ENCODE measurements around the gene WDFY3. TPM values are rescaled to one million over a fixed set of nuclear protein-coding genes. Genes with fewer than 3 reads are reported as not detected.
"Not testable (repeated sequence)": the region's sequence is repeated elsewhere in the genome, so short reads cannot be mapped to it uniquely, and the experiment has no call there.

Gene WDFY3
- total RNA-seq, 1 experiment from 2014 or later: 39.9 TPM

GRCh38 chr4:84808332-84808731 lies 158.2 kb downstream of the WDFY3 start:
- no peaks in the 10 kb centered on the region for H4K20me1 ChIP-seq (ENCODE audit: insufficient read depth)
- H3K27me3 ChIP-seq (ENCODE audit: insufficient read depth, low read length): no peaks in the 10 kb centered on the region
- no peak for TF ChIP-seq ZFX (IDR thresholded peaks at IDR 0.05)
- no peak for ATAC-seq
- ChIA-PET CTCF (no interaction called here), POLR2A (no interaction called here), RAD21 (ENCODE audit: low non-redundant PET in 1 of 2, low total read pairs in 2 of 2, uncharacterized antibody in 2 of 2, unreplicated experiment in 2 of 2) (no interaction called here)
- no peak for DNase-seq (ENCODE audit: low read depth, low spot score)
- no peaks in the 10 kb centered on the region for H3K9me2 ChIP-seq (ENCODE audit: insufficient read depth)
- no peak overlapping the region for H2AFZ ChIP-seq (ENCODE audit: low read depth, low read length, poor library complexity, severe bottlenecking)
- no peaks in the 10 kb centered on the region for H3K36me3 ChIP-seq (ENCODE audit: control insufficient read depth in 1 of 2, insufficient read depth in 2 of 2, low read length in 2 of 2)
- no TSS peak for BruUV-seq (replicated peaks)
- H3K79me2 ChIP-seq (ENCODE audit: insufficient read depth, low read length): no peaks in the 10 kb centered on the region
- intact Hi-C loops (cut with micrococcal nuclease): no loop called here
- H3K4me1 ChIP-seq (ENCODE audit: control insufficient read depth in 1 of 2, insufficient read depth in 2 of 2, low read length in 2 of 2): no peaks in the 10 kb centered on the region
- no peak overlapping the region for H3K4me3 ChIP-seq (replicated peaks in 1 of 2; ENCODE audit: low read depth in 1 of 2, low read length in 2 of 2)
- no peak overlapping the region for H3K4me2 ChIP-seq (ENCODE audit: low read length)
- H3K9ac ChIP-seq (ENCODE audit: low read length): no peak overlapping the region
- H3K9me3 ChIP-seq (ENCODE audit: control insufficient read depth in 1 of 2, insufficient read depth in 1 of 2, low read depth in 1 of 2, low read length in 2 of 2): no peaks in the 10 kb centered on the region
- H3K27ac ChIP-seq (ENCODE audit: low read depth, low read length): no peak overlapping the region

DNA sequence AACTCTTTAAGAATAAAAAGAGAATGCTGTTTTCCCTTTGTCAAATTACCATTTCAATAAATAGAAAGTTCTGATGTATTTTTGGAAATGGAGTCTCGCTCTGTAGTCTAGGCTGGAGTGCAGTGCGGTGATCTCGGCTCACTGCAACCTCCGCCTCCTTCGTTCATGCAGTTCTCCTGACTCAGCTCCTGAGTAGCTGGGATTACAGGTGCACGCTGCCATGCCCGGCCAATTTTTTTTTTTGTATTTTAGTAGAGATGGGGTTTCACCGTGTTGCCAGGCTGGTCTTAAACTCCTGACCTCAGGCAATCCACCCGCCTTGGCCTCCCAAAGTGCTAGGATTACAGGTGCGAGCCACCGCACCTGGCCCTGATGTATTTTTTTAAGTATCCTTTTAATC lies 159.9 kb downstream of the WDFY3 start:
- H3K9ac ChIP-seq (ENCODE audit: low read length); intact Hi-C loops (cut with micrococcal nuclease); CTCF ChIA-PET; H3K79me2 ChIP-seq (ENCODE audit: insufficient read depth, low read length); H3K4me2 ChIP-seq (ENCODE audit: low read length); H2AFZ ChIP-seq (ENCODE audit: low read depth, low read length, poor library complexity, severe bottlenecking); H4K20me1 ChIP-seq (ENCODE audit: insufficient read depth); H3K36me3 ChIP-seq (ENCODE audit: control insufficient read depth in 1 of 2, insufficient read depth in 2 of 2, low read length in 2 of 2); H3K27me3 ChIP-seq (ENCODE audit: insufficient read depth, low read length); H3K4me1 ChIP-seq (ENCODE audit: control insufficient read depth in 1 of 2, insufficient read depth in 2 of 2, low read length in 2 of 2); BruUV-seq (replicated peaks); DNase-seq (ENCODE audit: low read depth, low spot score); H3K4me3 ChIP-seq (replicated peaks in 1 of 2; ENCODE audit: low read depth in 1 of 2, low read length in 2 of 2); H3K9me3 ChIP-seq (ENCODE audit: control insufficient read depth in 1 of 2, insufficient read depth in 1 of 2, low read depth in 1 of 2, low read length in 2 of 2); RAD21 ChIA-PET (ENCODE audit: low non-redundant PET in 1 of 2, low total read pairs in 2 of 2, uncharacterized antibody in 2 of 2, unreplicated experiment in 2 of 2); ATAC-seq; H3K9me2 ChIP-seq (ENCODE audit: insufficient read depth); POLR2A ChIA-PET; H3K27ac ChIP-seq (ENCODE audit: low read depth, low read length): not testable (repeated sequence)

- ChIA-PET CTCF (no interaction called here), RAD21 (ENCODE audit: low non-redundant PET in 1 of 2, low total read pairs in 2 of 2, uncharacterized antibody in 2 of 2, unreplicated experiment in 2 of 2) (no interaction called here), POLR2A (no interaction called here)
- H3K4me2 ChIP-seq (ENCODE audit: low read length): no peak overlapping the region
- DNase-seq (ENCODE audit: low read depth, low spot score): no peak
- no peaks in the 10 kb centered on the region for H3K27me3 ChIP-seq (ENCODE audit: insufficient read depth, low read length)
- no peak overlapping the region for H3K9ac ChIP-seq (ENCODE audit: low read length)
- BruUV-seq (replicated peaks): no TSS peak
- H3K36me3 ChIP-seq (ENCODE audit: control insufficient read depth in 1 of 2, insufficient read depth in 2 of 2, low read length in 2 of 2): peaks cover 0 to 6% of the 10 kb centered on the region in 2 experiments; a peak in 1 of 4 replicates
- H3K9me3 ChIP-seq (ENCODE audit: control insufficient read depth in 1 of 2, insufficient read depth in 1 of 2, low read depth in 1 of 2, low read length in 2 of 2): no peaks in the 10 kb centered on the region
- H2AFZ ChIP-seq (ENCODE audit: low read depth, low read length, poor library complexity, severe bottlenecking): no peak overlapping the region
- H4K20me1 ChIP-seq (ENCODE audit: insufficient read depth): no peaks in the 10 kb centered on the region
- intact Hi-C loops (cut with micrococcal nuclease): no loop called here
- H3K79me2 ChIP-seq (ENCODE audit: insufficient read depth, low read length): no peaks in the 10 kb centered on the region
- H3K4me1 ChIP-seq (ENCODE audit: control insufficient read depth in 1 of 2, insufficient read depth in 2 of 2, low read length in 2 of 2): no peaks in the 10 kb centered on the region
- H3K27ac ChIP-seq (ENCODE audit: low read depth, low read length): no peak overlapping the region
- no peak for ATAC-seq
- no peak overlapping the region for H3K4me3 ChIP-seq (replicated peaks in 1 of 2; ENCODE audit: low read depth in 1 of 2, low read length in 2 of 2)
- H3K9me2 ChIP-seq (ENCODE audit: insufficient read depth): no peaks in the 10 kb centered on the region
- no peak for TF ChIP-seq EGR1 (IDR thresholded peaks at IDR 0.05; ENCODE audit: low read depth)
- TF ChIP-seq ZBTB33 (IDR thresholded peaks at IDR 0.05; ENCODE audit: extremely low read depth, insufficient replicate concordance, low read length): no peak
- no peak for TF ChIP-seq EZH2 (IDR thresholded peaks at IDR 0.05)
- no peak for TF ChIP-seq EZH2phosphoT487 (IDR thresholded peaks at IDR 0.05; ENCODE audit: borderline replicate concordance)
- TF ChIP-seq, protein P1, sequence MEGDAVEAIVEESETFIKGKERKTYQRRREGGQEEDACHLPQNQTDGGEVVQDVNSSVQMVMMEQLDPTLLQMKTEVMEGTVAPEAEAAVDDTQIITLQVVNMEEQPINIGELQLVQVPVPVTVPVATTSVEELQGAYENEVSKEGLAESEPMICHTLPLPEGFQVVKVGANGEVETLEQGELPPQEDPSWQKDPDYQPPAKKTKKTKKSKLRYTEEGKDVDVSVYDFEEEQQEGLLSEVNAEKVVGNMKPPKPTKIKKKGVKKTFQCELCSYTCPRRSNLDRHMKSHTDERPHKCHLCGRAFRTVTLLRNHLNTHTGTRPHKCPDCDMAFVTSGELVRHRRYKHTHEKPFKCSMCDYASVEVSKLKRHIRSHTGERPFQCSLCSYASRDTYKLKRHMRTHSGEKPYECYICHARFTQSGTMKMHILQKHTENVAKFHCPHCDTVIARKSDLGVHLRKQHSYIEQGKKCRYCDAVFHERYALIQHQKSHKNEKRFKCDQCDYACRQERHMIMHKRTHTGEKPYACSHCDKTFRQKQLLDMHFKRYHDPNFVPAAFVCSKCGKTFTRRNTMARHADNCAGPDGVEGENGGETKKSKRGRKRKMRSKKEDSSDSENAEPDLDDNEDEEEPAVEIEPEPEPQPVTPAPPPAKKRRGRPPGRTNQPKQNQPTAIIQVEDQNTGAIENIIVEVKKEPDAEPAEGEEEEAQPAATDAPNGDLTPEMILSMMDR (IDR thresholded peaks at IDR 0.05 in 2 of 3, conservative IDR thresholded peaks at IDR 0.05 in 1 of 3; ENCODE audit: borderline replicate concordance in 1 of 3, insufficient read depth in 1 of 3, low read depth in 2 of 3, low read length in 2 of 3): no peak
- no peak for TF ChIP-seq ZNF274 (IDR thresholded peaks at IDR 0.05; ENCODE audit: low read depth, low read length)
- no peak for TF ChIP-seq YY1 (IDR thresholded peaks at IDR 0.05; ENCODE audit: extremely low read depth, insufficient replicate concordance, low read depth, low read length)
- TF ChIP-seq RAD21 (IDR thresholded peaks at IDR 0.05; ENCODE audit: low read depth): no peak
Observed at GRCh38 chr4:84804136-84804535, 162.4 kb downstream of the WDFY3 start.

Measured in HCT116 (cell line).